HepG2 (cell line): Measurements from ENCODE around the gene ELN. TPM values are rescaled to one million over a fixed set of nuclear protein-coding genes. Genes with fewer than 3 reads are reported as not detected.

Experiments
- ATAC-seq: fragments of 200-7000 bp; cut with Tn5 transposase; 3 replicates; pipeline ENCODE4 v1.9.1; 2020; ENCODE audit warnings: mild to moderate bottlenecking, moderate library complexity
- BruUV-seq: library from RNA; stranded (reverse); fragments of 400-500 nt; replicated peaks from 2 replicates; lab custom pipeline; 2021; lab: Mats Ljungman, UMichigan
- CTCF ChIA-PET: fragments of 300-600 bp; formaldehyde crosslinking; extraction: SDS; loops from one replicate; lab custom pipeline; 2021; ENCODE audit warnings: low total read pairs, inconsistent platforms, low intra/inter-chr PET ratio; lab: Yijun Ruan, JAX
- POLR2A ChIA-PET: fragments of 350-600 bp; sonication (Branson Sonifier 250); formaldehyde crosslinking; loops from one replicate; lab custom pipeline; 2020; ENCODE audit warnings: antibody characterized with exemption, inconsistent platforms; lab: Yijun Ruan, JAX
- DNase-seq: peaks from one replicate; pipeline ENCODE4 v3.0.0-alpha.2; 2015; ENCODE audit warnings: low spot score
- FAIRE-seq: peaks from 3 replicates; lab custom pipeline; 2011; peaks lifted over from hg19 to GRCh38; lab: Jason Lieb, UNC
- H2AFZ ChIP-seq: one replicate; pipeline ENCODE4 v1.6.1; 2011; ENCODE audit warnings: low read length, inconsistent platforms
- H3K27ac ChIP-seq: fragments of 300-600 bp; 3 replicates; pipeline ENCODE4 v1.8.0; 2011; ENCODE audit warnings: mixed run types, mild to moderate bottlenecking, mixed read lengths, low read length, inconsistent platforms; ENCODE audit not compliant: insufficient read depth; ENCODE audit errors: extremely low read length
- H3K27me3 ChIP-seq, 2 experiments: fragments of 200-600 bp in 1 of 2; 2 replicates in 1 of 2; 3 replicates in 1 of 2; pipeline versions ENCODE4 v1.6.0 to v1.8.0; 2011; ENCODE audit warnings: low read length in 2 of 2, mild to moderate bottlenecking in 2 of 2, moderate library complexity in 2 of 2, inconsistent platforms in 1 of 2; ENCODE audit not compliant: insufficient read depth in 2 of 2, control insufficient read depth in 1 of 2
- H3K36me3 ChIP-seq, 2 experiments: fragments of 200-600 bp in 1 of 2; replicated peaks in 1 of 2; 2 replicates in 1 of 2; 3 replicates in 1 of 2; pipeline versions ENCODE4 v1.5.1 to v1.8.0; 2011; ENCODE audit warnings: low read length in 2 of 2, inconsistent platforms in 1 of 2; ENCODE audit not compliant: insufficient read depth in 2 of 2, control insufficient read depth in 1 of 2
- H3K4me1 ChIP-seq: 2 replicates; pipeline ENCODE4 v1.5.1; 2012; ENCODE audit warnings: low read length, inconsistent platforms; ENCODE audit not compliant: insufficient read depth
- H3K4me2 ChIP-seq: 2 replicates; pipeline ENCODE4 v1.6.0; 2011; ENCODE audit warnings: low read depth, low read length, inconsistent platforms
- H3K4me3 ChIP-seq, 3 experiments: fragments of 200-600 bp in 1 of 3; sonication (generic), shearing (Covaris generic) in 1 of 3; replicated peaks in 1 of 3; 2 replicates each; pipeline ENCODE4 v1.5.1; 2011 to 2016; ENCODE audit warnings: low read length in 3 of 3, inconsistent platforms in 2 of 3, low read depth in 2 of 3, mild to moderate bottlenecking in 2 of 3, control low read depth in 1 of 3, mixed read lengths in 1 of 3; ENCODE audit not compliant: insufficient read depth in 1 of 3
- H3K79me2 ChIP-seq: one replicate; pipeline ENCODE4 v1.6.1; 2011; ENCODE audit warnings: low read length, inconsistent platforms; ENCODE audit not compliant: insufficient read depth
- H3K9ac ChIP-seq: 2 replicates; pipeline ENCODE4 v1.6.0; 2011; ENCODE audit warnings: mild to moderate bottlenecking, low read depth, low read length, inconsistent platforms; ENCODE audit not compliant: insufficient read depth
- H3K9me3 ChIP-seq: 2 replicates; pipeline ENCODE4 v1.5.1; 2012; ENCODE audit warnings: mild to moderate bottlenecking, low read length
- H4K20me1 ChIP-seq: 2 replicates; pipeline ENCODE4 v1.6.0; 2011; ENCODE audit warnings: inconsistent platforms, mild to moderate bottlenecking, low read length, moderate library complexity; ENCODE audit not compliant: insufficient read depth
- FOXK1 ChIP-seq: sonication (generic); formaldehyde crosslinking; IDR thresholded peaks from 2 replicates; pipeline ENCODE4 v1.4.0; 2020; ENCODE audit warnings: low read depth, missing genetic modification reagents, borderline replicate concordance
- HMG20A ChIP-seq: IDR thresholded peaks from 2 replicates; pipeline ENCODE4 v1.6.1; 2016; ENCODE audit warnings: borderline replicate concordance
- SIX4 ChIP-seq: sonication (generic); formaldehyde crosslinking; IDR thresholded peaks from 2 replicates; pipeline ENCODE4 v1.4.0; 2020; ENCODE audit warnings: missing genetic modification reagents
- ZNF121 ChIP-seq: sonication (generic); formaldehyde crosslinking; IDR thresholded peaks from 2 replicates; pipeline ENCODE4 v1.5.0; 2020; ENCODE audit warnings: mild to moderate bottlenecking, missing genetic modification reagents
- ZNF607 ChIP-seq: sonication (generic); formaldehyde crosslinking; IDR thresholded peaks from 2 replicates; pipeline ENCODE4 v1.5.1; 2020; ENCODE audit warnings: missing genetic modification reagents, mild to moderate bottlenecking, borderline replicate concordance
- ZNF629 ChIP-seq: sonication (generic); formaldehyde crosslinking; conservative IDR thresholded peaks from 2 replicates; pipeline ENCODE4 v1.5.0; 2020; ENCODE audit warnings: missing genetic modification reagents
- ZNF713 ChIP-seq: sonication (generic); formaldehyde crosslinking; IDR thresholded peaks from 2 replicates; pipeline ENCODE4 v1.4.0; 2020; ENCODE audit warnings: mild to moderate bottlenecking, missing genetic modification reagents
- WGBS: methylation state at CpG from one replicate; pipeline ENCODE4 v1.1.6; 2017; ENCODE audit warnings: low lambda C conversion rate; 5-methylcytosine and 5-hydroxymethylcytosine counted together
- in situ Hi-C: cut with HindIII; loops from 2 replicates; pipeline ENCODE4 v1.10.0; 2017; ENCODE audit warnings: low pct_unique_long_range_greater_than_20kb; ENCODE audit not compliant: extremely low pct_ligation_motif_present
- intact Hi-C: fragments of 100-400 bp; cut with micrococcal nuclease; formaldehyde crosslinking; loops from one replicate; pipeline ENCODE4 v1.10.0; 2022; ENCODE audit not compliant: unreplicated experiment
- polyA plus RNA-seq, 8 experiments: library from polyadenylated mRNA; depleted of rRNA in 3 of 8; stranded (reverse) in 7 of 8; unstranded in 1 of 8; fragments of >200 nt; fragmentation: Illumina TruSeq in 4 of 8; extraction: Trizol in 4 of 8; gene quantifications; 2 replicates each; pipeline versions ENCODE4 v1.2.1 to v1.2.3, GENCODE V29; 2011 to 2016; ENCODE audit warnings: low read depth in 4 of 8, missing spikeins in 1 of 8, mixed read lengths in 1 of 8; ENCODE audit not compliant: insufficient read depth in 1 of 8
- total RNA-seq, 5 experiments: library from RNA; depleted of rRNA; stranded (reverse); fragments of >200 nt; fragmentation: Illumina TruSeq; extraction: Trizol; gene quantifications; 2 replicates each; pipeline ENCODE4 v1.2.3, GENCODE V29; 2016; ENCODE audit warnings: low read depth in 1 of 5
- TF ChIP-seq, protein P1 (sequence below): sonication (generic); formaldehyde crosslinking; IDR thresholded peaks from 2 replicates; pipeline ENCODE4 v1.4.0; 2020; ENCODE audit warnings: mild to moderate bottlenecking, missing genetic modification reagents
- TF ChIP-seq, protein P2 (sequence below): sonication (generic); formaldehyde crosslinking; IDR thresholded peaks from 2 replicates; pipeline ENCODE4 v1.4.0; 2020; ENCODE audit warnings: missing genetic modification reagents
- TF ChIP-seq, protein P3 (sequence below): sonication (generic); formaldehyde crosslinking; IDR thresholded peaks from 2 replicates; pipeline ENCODE4 v1.4.0; 2020; ENCODE audit warnings: missing genetic modification reagents, borderline replicate concordance

Gene ELN
- total and polyA plus RNA-seq, 2 of the 13 experiments (the other 11 are each of a cell fraction or from before 2014, with no cell fraction given) = 0.15 to 0.37 TPM

DNA sequence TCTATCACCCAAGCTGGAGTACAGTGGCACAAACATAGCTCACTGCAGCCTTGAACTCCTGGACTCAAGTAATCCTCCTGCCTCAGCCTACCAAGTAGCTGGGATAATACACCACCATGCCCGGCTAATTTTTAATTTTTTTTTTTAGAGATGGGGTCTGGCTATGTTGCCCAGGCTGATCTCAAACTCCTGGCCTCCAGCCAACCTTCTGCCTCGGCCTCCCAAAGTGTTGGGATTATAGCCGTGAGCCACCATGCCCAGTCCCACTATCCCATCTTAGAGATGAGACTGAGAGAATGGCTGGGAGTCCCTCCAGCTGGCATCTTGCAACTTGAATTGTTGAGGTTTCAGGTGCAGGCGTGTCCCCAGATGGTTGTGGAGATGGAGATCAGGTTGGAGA lies 40.7 kb upstream of the ELN start:
- Histone ChIP-seq H3K4me2 (no peak overlapping the region), H2AFZ (no peak overlapping the region), H3K4me3 (no peak overlapping the region), H3K4me1 (no peaks in the 10 kb centered on the region), H3K79me2 (no peaks in the 10 kb centered on the region), H3K9ac (no peak overlapping the region), H3K9me3 (no peaks in the 10 kb centered on the region), H3K27me3 (peaks cover 0 to 18% of the 10 kb centered on the region in 2 experiments; a peak in 2 of 5 replicates), H4K20me1 (no peaks in the 10 kb centered on the region), H3K36me3 (no peaks in the 10 kb centered on the region), H3K27ac (no peak overlapping the region)
- DNase-seq = no peak
- no TSS peak for BruUV-seq
- no peak for FAIRE-seq
- intact Hi-C loops (no loop called here), in situ Hi-C loops (no loop called here)
- no peak for ATAC-seq
- 37% methylated on average over 4 of the region's 4 CpGs for WGBS
- TF ChIP-seq SIX4 (CRISPR knock-in tag) = no peak
- peak; percentile 54; the same call in 1 of the 2 replicates for TF ChIP-seq ZNF121
- POLR2A ChIA-PET = no interaction called here
- CTCF ChIA-PET = no interaction called here

DNA sequence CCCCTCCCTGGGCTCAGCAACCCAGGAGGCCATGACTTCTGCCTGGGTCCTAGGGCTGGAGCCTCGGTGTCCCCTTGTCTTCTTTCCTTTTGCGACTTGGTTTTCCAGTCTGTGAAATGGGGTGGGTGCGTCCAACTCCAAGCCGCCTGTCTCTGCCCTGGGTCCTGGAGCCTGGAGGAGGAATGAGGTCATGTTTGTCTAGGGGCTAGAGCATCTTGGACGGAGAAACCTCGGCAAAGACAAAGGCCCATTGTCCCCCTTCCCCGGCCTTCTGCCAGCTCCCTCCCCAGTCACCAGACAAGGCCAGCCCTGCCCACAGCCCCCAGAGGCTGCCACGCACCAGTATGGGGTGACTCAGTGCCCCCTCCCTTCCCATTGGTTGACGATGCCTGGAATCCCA lies 39.8 kb upstream of the ELN start:
- Histone ChIP-seq H3K27ac (no peak overlapping the region), H3K4me2 (no peak overlapping the region), H3K4me3 (no peak overlapping the region), H3K27me3 (peaks cover 0 to 18% of the 10 kb centered on the region in 2 experiments; a peak in 2 of 5 replicates), H3K4me1 (no peaks in the 10 kb centered on the region), H3K9me3 (no peaks in the 10 kb centered on the region), H3K36me3 (no peaks in the 10 kb centered on the region), H4K20me1 (no peaks in the 10 kb centered on the region)
- FAIRE-seq = no peak
- in situ Hi-C loops (no loop called here), intact Hi-C loops (no loop called here)
- no TSS peak for BruUV-seq
- ATAC-seq = no peak
- ChIA-PET POLR2A (no interaction called here), CTCF (no interaction called here)
- no peak for DNase-seq
- TF ChIP-seq, protein P1, sequence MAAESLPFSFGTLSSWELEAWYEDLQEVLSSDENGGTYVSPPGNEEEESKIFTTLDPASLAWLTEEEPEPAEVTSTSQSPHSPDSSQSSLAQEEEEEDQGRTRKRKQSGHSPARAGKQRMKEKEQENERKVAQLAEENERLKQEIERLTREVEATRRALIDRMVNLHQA (CRISPR knock-in tag) = no peak
- no peak for TF ChIP-seq HMG20A (CRISPR knock-in tag)
- TF ChIP-seq, protein P2, sequence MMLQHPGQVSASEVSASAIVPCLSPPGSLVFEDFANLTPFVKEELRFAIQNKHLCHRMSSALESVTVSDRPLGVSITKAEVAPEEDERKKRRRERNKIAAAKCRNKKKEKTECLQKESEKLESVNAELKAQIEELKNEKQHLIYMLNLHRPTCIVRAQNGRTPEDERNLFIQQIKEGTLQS (CRISPR knock-in tag) = no peak
- TF ChIP-seq ZNF607 (CRISPR knock-in tag) = no peak
- TF ChIP-seq FOXK1 (CRISPR knock-in tag) = no peak
- TF ChIP-seq, protein P3, sequence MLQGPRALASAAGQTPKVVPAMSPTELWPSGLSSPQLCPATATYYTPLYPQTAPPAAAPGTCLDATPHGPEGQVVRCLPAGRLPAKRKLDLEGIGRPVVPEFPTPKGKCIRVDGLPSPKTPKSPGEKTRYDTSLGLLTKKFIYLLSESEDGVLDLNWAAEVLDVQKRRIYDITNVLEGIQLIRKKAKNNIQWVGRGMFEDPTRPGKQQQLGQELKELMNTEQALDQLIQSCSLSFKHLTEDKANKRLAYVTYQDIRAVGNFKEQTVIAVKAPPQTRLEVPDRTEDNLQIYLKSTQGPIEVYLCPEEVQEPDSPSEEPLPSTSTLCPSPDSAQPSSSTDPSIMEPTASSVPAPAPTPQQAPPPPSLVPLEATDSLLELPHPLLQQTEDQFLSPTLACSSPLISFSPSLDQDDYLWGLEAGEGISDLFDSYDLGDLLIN (CRISPR knock-in tag) = no peak
- no peak for TF ChIP-seq ZNF713 (CRISPR knock-in tag)
- peak; percentile 59 for TF ChIP-seq ZNF629 (CRISPR knock-in tag)
- TF ChIP-seq, all 625 proteins: peak for 1
- Histone ChIP-seq H3K9ac (no peak overlapping the region), H2AFZ (no peak overlapping the region), H3K79me2 (no peaks in the 10 kb centered on the region)
- WGBS = 21% methylated on average over 7 of the region's 9 CpGs
